GM12872 (cell line): ENCODE measurements around the gene C7orf25.

Source experiments
- CTCF ChIP-seq: IDR thresholded peaks from 3 replicates; pipeline ENCODE4 v1.5.1; 2011; ENCODE audit warnings: low read depth, mild to moderate bottlenecking, low read length, moderate library complexity; ENCODE audit not compliant: insufficient read depth

C7orf25 gene

GRCh38 chr7:42913591-42913990 lies 1.7 kb upstream of the C7orf25 start:
- no peak for TF ChIP-seq CTCF

- no peak for TF ChIP-seq CTCF
Measured at GRCh38 chr7:42910306-42910705, 1.6 kb downstream of the C7orf25 start.

GRCh38 chr7:42907316-42907715 lies 4.6 kb downstream of the C7orf25 start:
- TF ChIP-seq CTCF, result no peak

GRCh38 chr7:42906181-42906580 lies 5.7 kb downstream of the C7orf25 start:
- TF ChIP-seq CTCF, result no peak

- no peak for TF ChIP-seq CTCF
Measured at GRCh38 chr7:42902331-42902730, 9.5 kb downstream of the C7orf25 start.

GRCh38 chr7:42900842-42901241 lies 11.0 kb downstream of the C7orf25 start:
- TF ChIP-seq CTCF, result no peak

GRCh38 chr7:42893346-42894240 lies 18.3 kb downstream of the C7orf25 start:
- TF ChIP-seq CTCF, result no peak
